Kidney epithelial cell (primary cell): ENCODE results near the gene IZUMO4. TPM values are rescaled to one million over a fixed set of nuclear protein-coding genes. Genes with fewer than 3 reads are reported as not detected.

Source experiments
- DNase-seq: peaks from one replicate; pipeline ENCODE4 v3.0.0-alpha.2; 2010; ENCODE audit warnings: low read depth
- H3K27me3 ChIP-seq: 2 replicates; pipeline ENCODE4 v1.6.0; 2011; ENCODE audit warnings: low read length; ENCODE audit not compliant: control insufficient read depth, insufficient read depth
- H3K36me3 ChIP-seq: 2 replicates; pipeline ENCODE4 v1.5.1; 2011; ENCODE audit warnings: low read length; ENCODE audit not compliant: control insufficient read depth, insufficient read depth
- H3K4me3 ChIP-seq: 2 replicates; pipeline ENCODE4 v1.5.1; 2011; ENCODE audit warnings: low read depth, mild to moderate bottlenecking, control low read depth, low read length
- total RNA-seq: library from RNA; depleted of rRNA; stranded (reverse); fragments of >200 nt; gene quantifications from 2 replicates; pipeline ENCODE4 v1.2.3, GENCODE V29; 2015
- TF ChIP-seq, protein P1 (sequence below): IDR thresholded peaks from 2 replicates; pipeline ENCODE4 v1.5.1; 2011; ENCODE audit warnings: mild to moderate bottlenecking, moderate library complexity, low read length, control low read depth, inconsistent platforms; ENCODE audit not compliant: insufficient read depth, poor library complexity, severe bottlenecking

IZUMO4 gene
- total RNA-seq, 1 donor from 2014 or later: 3.8 TPM

DNA sequence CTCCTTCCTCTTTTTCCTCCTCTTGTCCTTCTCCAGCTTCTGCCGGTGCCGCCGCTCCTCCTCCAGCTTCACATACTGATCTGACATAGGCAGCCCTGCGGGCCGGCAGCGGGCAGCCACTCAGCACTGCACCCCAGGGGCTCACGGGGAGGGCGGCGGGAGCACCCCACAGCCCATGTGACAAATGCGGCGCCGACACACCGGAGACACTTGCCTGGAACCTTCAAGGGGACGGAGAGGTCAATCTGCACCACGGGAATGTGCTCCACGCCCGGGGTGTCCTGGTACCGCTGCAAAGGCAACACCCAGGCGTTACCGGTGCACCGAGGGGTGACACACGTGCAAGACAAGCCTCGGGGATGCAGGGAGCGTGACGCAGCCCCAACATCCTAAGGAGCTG lies 18.6 kb downstream of the IZUMO4 start:
- TF ChIP-seq, protein P1, sequence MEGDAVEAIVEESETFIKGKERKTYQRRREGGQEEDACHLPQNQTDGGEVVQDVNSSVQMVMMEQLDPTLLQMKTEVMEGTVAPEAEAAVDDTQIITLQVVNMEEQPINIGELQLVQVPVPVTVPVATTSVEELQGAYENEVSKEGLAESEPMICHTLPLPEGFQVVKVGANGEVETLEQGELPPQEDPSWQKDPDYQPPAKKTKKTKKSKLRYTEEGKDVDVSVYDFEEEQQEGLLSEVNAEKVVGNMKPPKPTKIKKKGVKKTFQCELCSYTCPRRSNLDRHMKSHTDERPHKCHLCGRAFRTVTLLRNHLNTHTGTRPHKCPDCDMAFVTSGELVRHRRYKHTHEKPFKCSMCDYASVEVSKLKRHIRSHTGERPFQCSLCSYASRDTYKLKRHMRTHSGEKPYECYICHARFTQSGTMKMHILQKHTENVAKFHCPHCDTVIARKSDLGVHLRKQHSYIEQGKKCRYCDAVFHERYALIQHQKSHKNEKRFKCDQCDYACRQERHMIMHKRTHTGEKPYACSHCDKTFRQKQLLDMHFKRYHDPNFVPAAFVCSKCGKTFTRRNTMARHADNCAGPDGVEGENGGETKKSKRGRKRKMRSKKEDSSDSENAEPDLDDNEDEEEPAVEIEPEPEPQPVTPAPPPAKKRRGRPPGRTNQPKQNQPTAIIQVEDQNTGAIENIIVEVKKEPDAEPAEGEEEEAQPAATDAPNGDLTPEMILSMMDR: no peak
- peaks cover 5% of the 10 kb centered on the region for H3K36me3 ChIP-seq
- H3K4me3 ChIP-seq: no peak overlapping the region
- DNase-seq: no peak
- no peaks in the 10 kb centered on the region for H3K27me3 ChIP-seq

DNA sequence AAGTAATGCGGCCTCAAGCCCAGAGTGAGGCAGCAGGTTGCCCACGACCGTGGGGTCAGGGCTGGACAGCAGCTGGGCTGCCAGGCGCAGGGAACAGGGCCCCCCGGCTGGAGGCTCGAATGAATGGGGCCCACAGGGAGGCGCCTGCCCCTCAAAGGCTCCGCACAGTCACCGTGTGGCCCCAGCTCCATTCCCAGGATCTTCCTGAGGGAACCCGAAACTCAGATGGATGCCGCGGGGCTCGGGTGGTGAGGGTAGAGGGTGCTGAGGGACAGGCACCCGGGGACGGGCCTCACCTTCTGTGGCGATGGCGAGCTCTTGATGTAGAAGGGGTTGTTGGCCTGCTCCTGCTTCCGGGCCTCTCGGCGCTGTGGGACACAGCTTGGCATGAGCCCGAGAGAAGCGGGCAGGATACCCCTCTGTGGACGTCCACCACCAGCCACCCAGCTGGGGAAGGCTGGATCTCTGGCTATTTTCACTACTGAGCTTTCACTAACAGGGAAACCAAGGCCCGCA lies 19.3 kb downstream of the IZUMO4 start:
- no peak for DNase-seq
- Histone ChIP-seq H3K4me3 (no peak overlapping the region), H3K27me3 (no peaks in the 10 kb centered on the region), H3K36me3 (peaks cover 5% of the 10 kb centered on the region)
- TF ChIP-seq, protein P1: no peak

DNA sequence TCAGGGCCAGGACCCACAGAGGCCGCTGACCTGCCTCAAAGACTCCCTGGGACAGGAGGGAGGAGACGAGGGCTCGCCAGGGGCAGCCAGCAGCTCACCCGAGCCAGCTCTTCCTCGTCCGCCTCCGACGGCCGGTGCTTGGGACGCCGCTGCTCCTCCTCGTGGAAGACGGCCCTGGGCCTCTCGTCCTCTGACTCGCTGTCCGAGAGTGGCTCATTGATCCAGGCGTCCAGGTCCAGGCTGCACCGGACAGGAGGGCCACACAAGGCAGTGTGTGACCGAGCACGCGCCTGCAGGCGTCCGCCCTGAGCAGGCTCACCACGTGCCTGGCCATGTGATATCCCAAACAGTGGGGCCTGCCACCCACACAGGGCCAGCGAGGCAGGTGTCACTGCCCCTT lies 19.8 kb downstream of the IZUMO4 start:
- TF ChIP-seq, protein P1: no peak
- H3K36me3 ChIP-seq: peaks cover 6% of the 10 kb centered on the region

DNA sequence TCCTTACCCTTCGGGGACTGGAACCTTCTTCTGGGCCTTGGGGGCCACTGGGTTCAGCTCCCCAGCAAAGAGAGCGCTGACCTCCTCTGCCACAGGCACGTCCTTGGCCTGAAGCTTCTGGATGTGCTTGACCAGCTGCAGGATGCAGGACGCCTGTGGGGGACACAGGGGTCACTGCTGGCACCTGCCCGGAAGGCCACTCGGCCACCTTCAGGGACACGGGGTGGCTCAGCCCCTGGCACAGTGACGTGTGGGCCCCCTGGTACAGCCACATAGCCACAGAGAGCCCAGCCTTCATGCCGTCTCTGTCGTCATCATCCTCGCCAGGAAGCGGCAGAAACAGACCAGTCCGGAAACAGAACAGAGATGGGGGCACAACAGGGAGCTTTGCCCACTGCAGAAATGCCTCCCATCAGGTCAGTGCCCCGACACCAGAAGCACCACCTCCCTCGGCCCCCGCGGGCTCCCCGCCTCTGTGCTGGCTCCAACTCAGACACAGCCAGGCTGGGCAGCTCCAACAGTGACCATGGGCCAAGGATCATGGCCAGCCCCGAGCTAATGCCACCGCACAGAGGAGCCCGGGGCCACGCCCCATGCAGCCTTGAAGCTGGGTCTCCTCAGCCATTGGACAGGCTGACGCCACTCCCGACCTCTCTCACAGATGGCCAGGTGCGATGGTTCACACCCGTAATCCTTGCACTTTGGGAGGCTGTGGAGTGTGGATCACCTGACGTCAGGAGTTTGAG lies 20.7 kb downstream of the IZUMO4 start:
- Histone ChIP-seq H3K4me3 (no peak overlapping the region), H3K27me3 (no peaks in the 10 kb centered on the region), H3K36me3 (peaks cover 7% of the 10 kb centered on the region)
- TF ChIP-seq, protein P1: no peak
- no peak for DNase-seq

More for the DNA sequence above, 19.8 kb downstream of the IZUMO4 start:
- Histone ChIP-seq H3K4me3 (no peak overlapping the region), H3K27me3 (no peaks in the 10 kb centered on the region)
- no peak for DNase-seq

GRCh38 chr19:2118438-2118837 lies 21.7 kb downstream of the IZUMO4 start:
- no peaks in the 10 kb centered on the region for H3K27me3 ChIP-seq
- H3K4me3 ChIP-seq: no peak overlapping the region
- peaks cover 6% of the 10 kb centered on the region for H3K36me3 ChIP-seq
- no peak for DNase-seq
- TF ChIP-seq, protein P1: no peak
